NCI-H1930 (cell line): ENCODE results near the gene ANKLE2.

Experiments used
- DNase-seq, 2 experiments: peaks; one replicate each; lab custom pipeline; 2025; lab: John Stamatoyannopoulos, UW

ANKLE2 gene

DNA sequence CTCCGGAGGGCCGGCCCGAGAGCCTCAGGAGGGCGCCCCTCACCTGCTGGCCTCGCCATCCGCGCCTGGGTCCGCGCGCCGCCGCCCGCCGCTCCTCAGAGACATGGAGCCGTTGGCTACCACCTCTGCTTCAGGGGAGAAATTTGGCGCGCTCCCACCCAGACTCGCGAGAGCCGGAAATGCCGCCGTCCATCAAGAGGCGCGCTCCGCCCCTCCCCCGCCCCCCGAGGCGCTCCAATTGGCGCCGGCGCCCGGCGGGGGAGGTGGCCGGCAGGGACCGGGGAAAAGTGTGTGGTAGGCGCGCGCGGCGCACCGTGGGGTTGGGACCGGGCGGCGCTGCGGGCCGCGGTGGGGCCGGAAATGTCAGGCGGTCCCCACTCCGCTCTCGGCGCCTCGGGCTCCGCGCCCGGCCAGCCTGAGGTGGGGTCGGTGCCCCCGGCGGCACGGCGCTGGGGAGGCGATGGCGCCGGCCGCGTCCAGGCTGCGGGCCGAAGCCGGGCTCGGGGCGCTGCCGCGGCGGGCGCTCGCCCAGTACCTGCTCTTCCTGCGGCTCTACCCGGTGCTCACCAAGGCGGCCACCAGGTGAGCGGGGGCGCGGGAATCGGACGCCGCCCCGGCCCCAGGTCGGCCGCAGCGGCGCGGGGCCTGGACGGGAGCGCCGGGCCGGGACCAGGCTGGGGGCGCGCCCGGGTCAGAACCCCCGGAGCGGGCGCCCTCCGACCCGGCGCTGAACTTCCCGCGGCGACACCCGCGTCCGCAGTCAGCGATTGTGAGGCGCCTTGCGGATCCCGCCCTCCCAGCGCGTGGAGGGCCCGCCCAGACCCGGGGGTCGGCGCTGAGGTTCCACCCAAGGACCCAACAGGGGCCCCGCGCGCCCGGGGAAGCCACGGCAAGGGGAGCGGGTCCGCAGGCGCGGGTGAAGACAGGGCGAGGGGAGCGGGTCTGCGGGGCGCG is 74.1 kb downstream of the ANKLE2 start, which contains the start of the genes POLE and PXMP2:
POLE (minus strand) TSS at position 132 of the 954 bp plus-strand sequence; CDS start at position 105, 27 bp downstream.
PXMP2 (plus strand) TSS at position 377 of the 954 bp plus-strand sequence; CDS start at position 461, 84 bp downstream.
- DNase-seq: peak; percentile 88 to 95

DNA sequence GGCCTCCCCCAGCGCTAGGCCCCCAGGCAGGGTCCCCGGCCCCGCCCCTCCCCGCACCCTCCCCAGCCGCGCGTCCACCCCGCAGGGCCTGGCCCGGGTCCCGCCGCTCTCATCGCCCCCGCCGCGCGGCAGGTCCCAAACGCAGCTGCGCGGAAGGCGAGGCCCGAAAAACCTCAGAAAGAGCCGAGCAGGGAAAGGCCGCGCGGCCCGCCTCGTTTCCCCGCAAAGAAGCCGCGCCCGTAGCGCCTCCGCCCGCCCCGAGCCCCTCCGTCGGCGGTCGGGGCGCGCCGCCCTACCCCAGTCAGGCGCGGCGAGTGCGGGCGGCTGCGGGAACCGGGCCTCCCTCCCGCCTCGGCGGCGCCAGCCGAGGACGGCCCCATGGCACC is 74.8 kb downstream of the ANKLE2 start:
- DNase-seq: no peak

DNA sequence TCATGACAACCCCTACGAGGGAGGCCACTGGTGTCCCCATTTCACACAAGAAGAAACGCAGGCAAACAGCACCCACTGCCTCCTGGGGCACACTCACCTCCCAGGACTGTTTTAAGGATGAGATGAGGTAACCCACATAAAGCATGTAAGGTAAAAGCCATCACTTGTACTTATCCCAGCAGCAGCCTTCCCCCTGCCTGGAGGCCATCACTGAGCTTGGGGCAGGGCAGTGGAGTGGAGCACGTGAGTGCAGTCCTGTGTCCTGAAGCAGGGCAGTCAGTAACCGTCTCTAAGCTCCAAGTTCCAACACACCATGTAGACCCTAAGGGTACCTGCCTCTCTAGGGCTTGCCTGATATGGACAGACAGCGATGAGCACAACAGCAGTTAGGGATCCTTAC is 76.2 kb downstream of the ANKLE2 start:
- no peak for DNase-seq

DNA sequence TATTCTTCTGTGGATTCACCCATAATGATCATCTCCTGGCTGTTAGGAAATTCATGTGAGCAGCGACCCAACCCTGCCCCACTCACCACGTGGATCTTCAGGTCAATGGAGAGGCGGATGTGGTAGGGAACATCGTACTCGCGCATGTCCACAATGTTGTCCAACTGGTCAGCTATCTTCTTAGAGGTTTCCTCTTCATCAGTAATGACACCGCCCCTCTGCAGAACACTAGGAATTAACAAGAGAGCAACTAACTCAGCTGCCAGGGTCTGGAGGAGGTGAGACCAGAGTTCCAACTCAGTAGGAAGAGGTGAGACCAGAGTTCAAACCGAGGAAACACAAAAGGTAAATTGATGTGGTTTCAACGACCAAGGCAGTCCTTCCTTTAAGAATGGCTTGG is 84.1 kb downstream of the ANKLE2 start:
- no peak for DNase-seq

DNA sequence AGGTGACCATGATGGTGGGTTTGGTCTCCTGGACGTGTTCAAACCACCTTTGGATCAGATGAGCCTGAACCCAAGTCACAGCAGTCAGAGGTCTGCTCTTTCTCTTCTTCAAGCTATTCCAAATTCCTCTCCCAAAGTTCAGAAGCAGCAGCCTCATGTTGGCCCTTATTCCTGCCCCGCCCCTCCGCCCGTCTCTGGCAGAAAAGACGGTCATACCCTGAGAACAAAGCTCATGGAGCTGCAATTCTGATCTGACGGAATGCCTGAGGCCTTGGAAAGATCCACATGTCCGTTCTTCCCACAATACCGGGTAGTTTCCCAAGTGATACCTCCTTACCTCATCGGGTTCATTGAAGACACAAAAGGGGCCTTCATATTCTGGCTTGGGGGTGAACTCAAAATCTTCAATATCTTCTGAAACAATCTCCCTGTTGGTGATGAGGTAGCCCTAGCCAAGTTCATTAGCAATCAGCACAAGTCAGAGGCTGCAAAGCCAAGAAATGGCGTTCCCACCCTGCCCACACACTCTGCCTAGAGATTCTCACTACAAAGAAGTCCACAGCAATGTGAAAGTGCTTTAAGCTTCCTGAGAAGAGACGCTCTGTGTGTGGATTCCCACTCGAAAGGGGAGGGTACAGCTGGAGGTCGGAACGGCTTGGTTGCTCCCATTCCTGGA is 85.7 kb downstream of the ANKLE2 start:
- no peak for DNase-seq
